GM12892 (cell line): ENCODE results near the gene EXT2.

Experiments
- POLR2A ChIP-seq: IDR thresholded peaks from 2 replicates; pipeline ENCODE4 v1.6.1; 2011; ENCODE audit warnings: low read depth, low read length, control low read depth
- POLR2AphosphoS5 ChIP-seq: IDR thresholded peaks from 2 replicates; pipeline ENCODE4 v1.6.1; 2011; ENCODE audit warnings: low read depth, low read length, control low read depth

GRCh38 chr11:44147751-44148150 lies 52.3 kb downstream of the EXT2 start:
- no peak for TF ChIP-seq POLR2A
- TF ChIP-seq POLR2AphosphoS5: no peak
